Activated naive CD4-positive, alpha-beta T cell treated with anti-CD3 and anti-CD28 coated beads for 36 hours (primary cell): ENCODE results near the gene ARF1. TPM values are rescaled to one million over a fixed set of nuclear protein-coding genes. Genes with fewer than 3 reads are reported as not detected.
"Not testable (repeated sequence)": the region's sequence is repeated elsewhere in the genome, so short reads cannot be mapped to it uniquely, and the experiment has no call there.

Source experiments
- CTCF ChIA-PET: fragments of 350-600 bp; sonication (Branson Sonifier 250); formaldehyde crosslinking; loops from one replicate; lab custom pipeline; 2021; ENCODE audit warnings: antibody characterized with exemption; lab: Charles Lee
- DNase-seq: peaks from one replicate; pipeline ENCODE4 v3.0.0-alpha.2; 2020
- H3K27ac Mint-ChIP-seq: one replicate; pipeline ENCODE4 v1.8.0; 2021; ENCODE audit warnings: mild to moderate bottlenecking, mixed read lengths
- H3K27me3 Mint-ChIP-seq: one replicate; pipeline ENCODE4 v1.8.0; 2021; ENCODE audit warnings: low read depth, mixed read lengths
- H3K36me3 Mint-ChIP-seq: one replicate; pipeline ENCODE4 v1.8.0; 2021; ENCODE audit warnings: low read depth, mixed read lengths
- H3K4me1 Mint-ChIP-seq: one replicate; pipeline ENCODE4 v1.8.0; 2021; ENCODE audit warnings: low read depth, mixed read lengths
- H3K4me3 Mint-ChIP-seq: one replicate; pipeline ENCODE4 v1.8.0; 2021; ENCODE audit warnings: mild to moderate bottlenecking, moderate library complexity, mixed read lengths
- H3K9me3 Mint-ChIP-seq: one replicate; pipeline ENCODE4 v1.8.0; 2021; ENCODE audit warnings: mixed read lengths
- intact Hi-C: fragments of 100-400 bp; cut with micrococcal nuclease; formaldehyde crosslinking; loops from one replicate; pipeline ENCODE4 v1.15.1; 2023
- total RNA-seq, 2 experiments: library from RNA; stranded (reverse); gene quantifications; one replicate each; pipeline ENCODE4 v1.2.3, GENCODE V29; 2021

Gene ARF1
- total RNA-seq, 2 experiments from 2014 or later: 346 to 358 TPM

- intact Hi-C loops: no loop called here
- no peaks in the 10 kb centered on the region for H3K9me3 Mint-ChIP-seq
- CTCF ChIA-PET: interaction anchor here (1.5 kb wide), 1 partner anchor 19 kb away, joined by 3 read pairs; no protein-coding TSS in a partner anchor
- no peaks in the 10 kb centered on the region for H3K27me3 Mint-ChIP-seq
- peaks cover 43% of the 10 kb centered on the region for H3K4me1 Mint-ChIP-seq
- no peak overlapping the region for H3K27ac Mint-ChIP-seq
- no peak overlapping the region for H3K4me3 Mint-ChIP-seq
- H3K36me3 Mint-ChIP-seq: peaks cover 12% of the 10 kb centered on the region
- DNase-seq: no peak
These were observed 22.9 kb downstream of the ARF1 start for GRCh38 chr1:228105270-228105995.

DNA sequence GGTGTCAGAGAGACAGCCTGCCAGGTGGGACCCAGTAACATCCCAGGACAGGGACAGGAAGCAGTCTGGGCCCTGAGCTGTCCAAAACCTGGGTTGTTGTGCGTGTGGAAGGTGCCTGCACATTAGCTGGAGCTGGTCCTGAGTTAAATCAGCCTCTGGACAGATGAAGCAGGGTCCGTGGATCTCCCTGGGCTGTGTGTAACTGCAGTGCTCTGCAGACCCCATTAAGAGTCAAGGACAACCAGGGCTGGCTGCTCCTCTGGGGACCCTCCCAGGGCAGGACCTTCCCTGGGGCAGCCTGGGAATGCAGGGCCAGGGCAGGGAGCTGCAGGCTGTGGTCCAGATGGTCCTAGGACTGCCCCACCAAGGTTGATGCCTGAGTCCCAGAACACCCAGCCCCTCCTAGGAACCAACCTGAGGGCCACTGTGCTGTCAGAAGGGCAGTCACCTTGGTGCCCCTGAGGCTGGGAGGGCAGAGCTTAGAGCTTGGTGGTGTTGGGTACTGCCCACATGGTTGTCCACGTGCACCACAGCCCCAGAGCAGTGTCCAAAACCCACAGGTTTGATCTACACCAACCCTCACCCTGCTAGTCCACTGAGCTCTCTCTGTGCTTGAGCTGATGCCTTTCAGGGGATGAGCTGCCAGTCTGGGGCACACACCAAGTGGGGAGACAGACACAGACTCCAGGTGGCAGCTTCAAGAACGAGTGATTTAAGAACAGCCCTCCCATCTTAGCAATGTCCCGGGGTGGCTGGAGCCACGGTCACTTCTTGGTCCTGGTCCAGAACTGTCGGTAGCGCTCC lies 23.7 kb downstream of the ARF1 start:
- no peaks in the 10 kb centered on the region for H3K9me3 Mint-ChIP-seq
- no peak for DNase-seq
- H3K27ac Mint-ChIP-seq: no peak overlapping the region
- peaks cover 41% of the 10 kb centered on the region for H3K4me1 Mint-ChIP-seq
- intact Hi-C loops: no loop called here
- CTCF ChIA-PET: interaction anchor here (1.5 kb wide), 1 partner anchor 19 kb away, joined by 3 read pairs; no protein-coding TSS in a partner anchor
- H3K4me3 Mint-ChIP-seq: peak overlapping the region; percentile 7
- H3K27me3 Mint-ChIP-seq: no peaks in the 10 kb centered on the region
- H3K36me3 Mint-ChIP-seq: peaks cover 12% of the 10 kb centered on the region

GRCh38 chr1:228106800-228107054 lies 24.2 kb downstream of the ARF1 start:
- CTCF ChIA-PET: interaction anchor here (1.5 kb wide), 1 partner anchor 20 kb away, joined by 3 read pairs; no protein-coding TSS in a partner anchor
- intact Hi-C loops: no loop called here
- H3K27ac Mint-ChIP-seq: no peak overlapping the region

GRCh38 chr1:228107636-228108035 lies 25.1 kb downstream of the ARF1 start:
- Mint-ChIP-seq H3K27ac (no peak overlapping the region), H3K9me3 (no peaks in the 10 kb centered on the region), H3K4me3 (peak overlapping the region; percentile 91), H3K27me3 (no peaks in the 10 kb centered on the region), H3K4me1 (peaks cover 36% of the 10 kb centered on the region), H3K36me3 (peaks cover 10% of the 10 kb centered on the region)
- intact Hi-C loops: loop anchor here (2.0 kb wide), 1 partner anchor 319 kb away; no protein-coding TSS in a partner anchor
- DNase-seq: no peak
- CTCF ChIA-PET: no interaction called here

More at GRCh38 chr1:228106800-228107054, 24.2 kb downstream of the ARF1 start:
- Mint-ChIP-seq H3K9me3 (no peaks in the 10 kb centered on the region), H3K4me3 (no peak overlapping the region), H3K36me3 (peaks cover 10% of the 10 kb centered on the region), H3K27me3 (no peaks in the 10 kb centered on the region), H3K4me1 (peaks cover 36% of the 10 kb centered on the region)
- no peak for DNase-seq

- Mint-ChIP-seq H3K4me3 (peak overlapping the region; percentile 91), H3K27me3 (no peaks in the 10 kb centered on the region), H3K27ac (peak overlapping the region; percentile 76), H3K9me3 (no peaks in the 10 kb centered on the region), H3K4me1 (peaks cover 36% of the 10 kb centered on the region), H3K36me3 (peaks cover 10% of the 10 kb centered on the region)
- DNase-seq: no peak
- CTCF ChIA-PET: interaction anchor here (1.1 kb wide), 1 partner anchor 57 kb away, joined by 3 read pairs; no protein-coding TSS in a partner anchor
- intact Hi-C loops: loop anchor here (2.0 kb wide), 1 partner anchor 319 kb away; no protein-coding TSS in a partner anchor
These were observed 25.7 kb downstream of the ARF1 start for GRCh38 chr1:228108055-228108690.

DNA sequence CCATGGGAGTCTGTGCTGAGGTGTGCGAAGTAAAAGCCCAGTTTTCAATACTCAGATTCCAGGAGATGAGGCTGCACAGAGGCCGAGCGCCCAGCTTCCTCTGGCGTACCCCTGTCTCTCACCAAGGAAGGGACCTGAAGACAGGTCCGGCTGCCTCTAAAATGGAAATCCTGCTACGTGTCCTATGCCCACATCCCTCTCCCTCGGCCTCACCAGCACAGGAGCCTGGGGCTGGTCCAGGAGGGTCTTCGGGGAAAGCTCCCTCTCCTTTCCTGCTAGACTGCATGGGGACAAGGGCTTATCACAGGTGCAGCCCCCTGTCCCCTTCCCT lies 26.2 kb downstream of the ARF1 start:
- H3K27me3 Mint-ChIP-seq: no peaks in the 10 kb centered on the region
- H3K9me3 Mint-ChIP-seq: no peaks in the 10 kb centered on the region
- peaks cover 33% of the 10 kb centered on the region for H3K4me1 Mint-ChIP-seq
- intact Hi-C loops: loop anchor here (1.0 to 2.0 kb wide), 5 partner anchors 26 to 320 kb away; partner anchors contain the start of genes ARF1 and GUK1
- DNase-seq: no peak
- H3K4me3 Mint-ChIP-seq: peak overlapping the region; percentile 91
- CTCF ChIA-PET: interaction anchor here (1.1 to 1.3 kb wide), 2 partner anchors 22 to 56 kb away, joined by 3 to 5 read pairs; no protein-coding TSS in a partner anchor
- H3K27ac Mint-ChIP-seq: peak overlapping the region; percentile 76
- peaks cover 10% of the 10 kb centered on the region for H3K36me3 Mint-ChIP-seq

- Mint-ChIP-seq H3K36me3 (peaks cover 10% of the 10 kb centered on the region), H3K4me1 (peaks cover 27% of the 10 kb centered on the region), H3K4me3 (peak within 1 kb of the TSS; percentile 91), H3K9me3 (no peaks in the 10 kb centered on the region), H3K27ac (peak within 1 kb of the TSS; percentile 85), H3K27me3 (no peaks in the 10 kb centered on the region)
- DNase-seq: peak; percentile 98
- intact Hi-C loops: loop anchor here (1.0 to 2.0 kb wide), 5 partner anchors 27 to 321 kb away; partner anchors contain the start of genes ARF1 and GUK1
- CTCF ChIA-PET: interaction anchor here (0.6 to 1.7 kb wide), 6 partner anchors 9 to 1701 kb away, joined by 3 to 5 read pairs (median 3); partner anchors contain the start of gene PARP1
These were observed 26.8 kb downstream of the ARF1 start, which contains the start of gene MRPL55 for GRCh38 chr1:228109073-228109961. MRPL55 (minus strand) TSS chr1:228109299; CDS start chr1:228108260, 1,039 bp downstream.

- Mint-ChIP-seq H3K36me3 (peaks cover 6% of the 10 kb centered on the region), H3K27ac (peak overlapping the region; percentile 85), H3K4me3 (peak overlapping the region; percentile 91), H3K9me3 (no peaks in the 10 kb centered on the region), H3K27me3 (no peaks in the 10 kb centered on the region), H3K4me1 (peaks cover 23% of the 10 kb centered on the region)
- DNase-seq: no peak
- CTCF ChIA-PET: interaction anchor here (0.7 to 1.7 kb wide), 4 partner anchors 9 to 1702 kb away, joined by 3 to 5 read pairs (median 4); partner anchors contain the start of gene PARP1
- intact Hi-C loops: loop anchor here (1.0 to 2.0 kb wide), 5 partner anchors 28 to 321 kb away; partner anchors contain the start of genes ARF1 and GUK1
These were observed 27.5 kb downstream of the ARF1 start for GRCh38 chr1:228109962-228110488.

- peaks cover 5% of the 10 kb centered on the region for H3K36me3 Mint-ChIP-seq
- peak overlapping the region; percentile 91 for H3K4me3 Mint-ChIP-seq
- CTCF ChIA-PET: interaction anchor here (0.6 to 1.7 kb wide), 2 partner anchors 27 to 111 kb away, joined by 3 to 5 read pairs; no protein-coding TSS in a partner anchor
- no peaks in the 10 kb centered on the region for H3K27me3 Mint-ChIP-seq
- DNase-seq: no peak
- intact Hi-C loops: no loop called here
- H3K27ac Mint-ChIP-seq: no peak overlapping the region
- H3K9me3 Mint-ChIP-seq: no peaks in the 10 kb centered on the region
- H3K4me1 Mint-ChIP-seq: peaks cover 23% of the 10 kb centered on the region
These were observed 28.0 kb downstream of the ARF1 start for GRCh38 chr1:228110556-228110955.

- H3K27ac Mint-ChIP-seq, H3K4me3 Mint-ChIP-seq, DNase-seq, intact Hi-C loops, H3K9me3 Mint-ChIP-seq, H3K27me3 Mint-ChIP-seq, H3K36me3 Mint-ChIP-seq: not testable (repeated sequence)
- H3K4me1 Mint-ChIP-seq: peaks cover 23% of the 10 kb centered on the region
- CTCF ChIA-PET: interaction anchor here (1.7 kb wide), 1 partner anchor 112 kb away, joined by 3 read pairs; no protein-coding TSS in a partner anchor
These were observed 28.8 kb downstream of the ARF1 start for GRCh38 chr1:228111315-228111714.

DNA sequence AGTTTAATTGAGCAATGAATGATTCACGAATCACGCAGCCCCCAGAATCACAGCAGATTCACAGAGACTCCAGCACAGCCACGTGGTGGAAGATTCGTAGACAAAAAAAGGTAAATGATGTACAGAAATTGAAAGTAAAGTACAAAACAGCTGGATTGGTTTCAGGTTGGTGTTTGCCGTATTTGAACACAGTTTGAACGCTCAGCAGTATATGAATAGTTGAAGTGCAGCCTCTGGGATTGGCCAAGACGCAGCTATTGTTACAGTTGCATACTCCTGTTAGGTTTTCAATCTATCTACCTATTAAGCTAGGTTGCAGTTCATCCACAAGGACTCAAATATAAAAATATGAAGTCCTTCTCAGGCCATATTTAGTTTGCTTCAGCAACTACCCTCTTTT lies 29.7 kb downstream of the ARF1 start:
- intact Hi-C loops: no loop called here
- Mint-ChIP-seq H3K4me1 (peaks cover 23% of the 10 kb centered on the region), H3K9me3 (no peaks in the 10 kb centered on the region), H3K27ac (no peak overlapping the region), H3K4me3 (no peak overlapping the region), H3K27me3 (no peaks in the 10 kb centered on the region), H3K36me3 (peaks cover 3% of the 10 kb centered on the region)
- CTCF ChIA-PET: no interaction called here
- no peak for DNase-seq
